Mucosa of gallbladder (tissue), 1 donor: ENCODE results near the gene FOXL2NB. TPM values are rescaled to one million over a fixed set of nuclear protein-coding genes. Genes with fewer than 3 reads are reported as not detected.
"Not testable (repeated sequence)": the region's sequence is repeated elsewhere in the genome, so short reads cannot be mapped to it uniquely, and the experiment has no call there.

Experiments
- DNase-seq: peaks from one replicate; pipeline ENCODE4 v3.0.0-alpha.2; 2020; ENCODE audit warnings: low spot score
- total RNA-seq: library from RNA; stranded (reverse); gene quantifications from one replicate; pipeline ENCODE4 v1.2.1, GENCODE V29; 2021
- donor health status: DM: no; HTN: no; CAD: no.

The FOXL2NB gene
- total RNA-seq = 0.09 TPM

GRCh38 chr3:138946663-138947494 lies at the start of gene FOXL2NB, which contains the start of gene FOXL2:
TSS of gene FOXL2NB (plus strand) at chr3:138947217. CDS start at chr3:138947365, 148 bp downstream.
TSS of gene FOXL2 (minus strand) at chr3:138947137. CDS start at chr3:138946722, 415 bp downstream.
- no peak for DNase-seq

DNA sequence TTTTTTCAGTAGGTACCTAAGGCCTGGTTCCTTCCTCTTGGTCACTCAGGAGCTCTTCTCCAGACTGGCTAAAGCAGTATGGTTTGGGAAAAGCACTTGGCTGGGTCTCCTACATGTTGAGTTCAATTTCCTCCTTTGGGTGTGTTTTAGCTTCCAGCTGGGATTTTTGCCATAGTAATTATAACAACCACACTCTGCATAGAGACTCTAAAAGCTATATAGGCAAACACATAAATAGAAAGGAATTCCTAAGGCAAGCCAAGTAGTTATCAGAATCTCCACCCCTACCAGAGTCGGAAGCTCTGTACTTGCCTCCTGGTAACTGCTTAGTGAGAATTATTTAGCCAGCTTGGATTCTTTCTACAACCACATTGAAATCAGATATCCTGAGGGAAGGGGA lies 48.7 kb upstream of the FOXL2NB start:
- no peak for DNase-seq

DNA sequence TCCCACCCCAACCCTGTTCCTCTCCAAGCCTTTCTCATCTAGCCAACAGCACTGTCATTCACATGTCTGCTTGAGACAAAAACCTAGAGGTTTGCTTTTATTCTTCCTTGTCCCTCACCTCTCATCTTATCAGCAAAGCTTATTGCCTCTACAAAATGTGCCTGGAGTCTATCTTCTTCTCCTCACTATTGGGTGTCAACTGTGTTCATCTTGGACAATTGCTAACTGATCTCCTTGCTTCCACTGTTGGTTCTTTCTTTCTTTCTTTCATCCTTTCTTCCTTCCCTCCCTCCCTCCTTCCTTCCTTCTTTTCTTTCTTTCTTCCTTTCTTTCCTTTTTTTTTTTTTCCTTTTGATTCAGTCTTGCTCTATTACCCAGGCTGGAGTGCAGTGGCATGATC lies 48.3 kb upstream of the FOXL2NB start:
- no peak for DNase-seq

GRCh38 chr3:138899351-138899991 lies 47.5 kb upstream of the FOXL2NB start:
- DNase-seq = no peak

DNA sequence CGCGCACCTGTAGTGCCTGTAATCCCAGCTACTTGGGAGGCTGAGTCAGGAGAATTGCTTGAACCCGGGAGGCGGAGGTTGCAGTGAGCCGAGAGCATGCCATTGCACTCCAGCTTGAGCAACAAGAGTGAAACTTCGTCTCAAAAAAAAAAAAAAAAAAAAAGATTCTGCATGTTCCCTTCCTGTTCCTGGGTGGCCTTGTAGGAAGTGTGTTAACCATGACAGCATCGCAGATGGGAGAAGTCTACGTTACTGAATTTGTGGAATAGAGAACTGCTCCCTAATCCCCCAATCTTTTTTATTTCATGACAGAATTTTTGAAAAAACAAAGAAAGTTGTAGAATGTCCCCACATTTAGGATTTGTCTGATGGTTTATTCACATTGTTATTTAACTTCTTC lies 45.5 kb upstream of the FOXL2NB start:
- no peak for DNase-seq

DNA sequence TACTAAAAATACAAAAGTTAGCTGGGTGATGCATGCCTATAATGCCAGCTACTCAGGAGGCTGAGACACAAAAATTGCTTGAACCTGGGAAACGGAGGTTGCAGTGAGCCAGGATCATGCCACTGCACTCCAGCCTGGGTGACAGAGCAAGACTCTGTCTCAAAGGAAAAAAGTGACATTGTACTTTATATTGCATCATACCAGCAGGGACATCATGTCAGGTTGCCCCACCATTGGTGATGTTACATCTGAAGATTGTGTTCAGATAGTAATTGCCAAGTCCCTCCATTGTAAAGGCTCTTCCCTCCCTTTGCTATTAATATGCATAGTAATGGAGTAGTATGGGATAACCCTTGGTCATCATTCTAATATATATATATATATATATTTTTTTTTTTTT lies 44.8 kb upstream of the FOXL2NB start:
- no peak for DNase-seq

DNA sequence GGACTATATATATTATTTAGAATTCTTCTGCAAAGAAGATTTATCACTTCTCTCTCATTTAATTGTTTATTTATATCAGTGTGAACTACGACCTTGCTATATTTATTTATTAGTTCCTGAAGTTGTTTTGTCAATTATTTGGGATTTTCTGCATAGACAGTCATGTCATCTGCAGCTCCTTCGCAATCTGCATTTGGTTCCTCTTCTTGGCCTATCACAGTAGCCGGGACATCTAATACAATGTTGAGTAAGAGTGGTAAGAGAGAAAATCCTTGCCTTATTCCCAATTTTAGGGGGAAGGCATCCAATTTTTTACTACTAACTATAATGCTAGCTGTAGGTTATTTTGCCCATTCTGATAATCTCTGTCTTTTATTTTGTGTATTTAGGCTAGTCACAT lies 39.5 kb upstream of the FOXL2NB start:
- no peak for DNase-seq

DNA sequence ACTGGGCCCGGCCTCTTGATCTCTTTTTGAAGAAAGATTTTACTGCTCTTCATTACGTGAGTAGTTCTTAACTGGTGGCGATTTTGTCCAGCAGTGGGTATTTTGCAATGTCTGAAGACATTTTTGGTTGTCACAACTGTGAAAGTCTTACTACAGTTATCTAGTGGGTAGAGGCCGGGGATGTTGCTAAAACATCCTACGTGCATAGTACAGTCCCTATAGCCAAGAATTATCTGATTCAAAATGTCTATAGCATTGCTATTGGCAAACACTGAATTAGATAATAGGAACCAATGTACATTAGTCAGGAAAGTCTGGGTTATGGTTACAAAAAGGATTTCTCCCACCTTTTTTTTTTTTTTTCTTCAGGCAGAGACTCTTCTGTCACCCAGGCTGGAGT lies 38.2 kb upstream of the FOXL2NB start:
- DNase-seq = no peak

- DNase-seq = no peak
Measured at GRCh38 chr3:138909904-138910303, 37.1 kb upstream of the FOXL2NB start.

DNA sequence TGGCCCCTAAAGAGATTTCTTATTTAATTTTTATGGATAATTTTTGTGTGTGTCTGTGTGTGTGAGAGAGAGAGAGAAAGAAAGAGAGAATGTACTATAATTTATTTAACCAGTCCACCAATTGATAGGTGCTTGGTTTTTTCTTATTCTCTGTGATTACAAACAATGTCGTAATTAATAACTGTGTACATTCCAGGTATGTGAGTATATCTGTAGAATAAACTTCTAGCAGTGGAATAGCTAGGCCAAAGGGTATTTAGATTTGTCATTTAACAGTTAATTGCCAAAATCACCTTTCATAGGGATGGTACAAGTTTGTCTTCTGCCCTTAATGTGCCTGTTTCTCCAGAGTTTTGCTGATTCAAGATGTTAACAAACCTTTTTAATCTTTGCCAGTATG lies 35.4 kb upstream of the FOXL2NB start:
- no peak for DNase-seq

DNA sequence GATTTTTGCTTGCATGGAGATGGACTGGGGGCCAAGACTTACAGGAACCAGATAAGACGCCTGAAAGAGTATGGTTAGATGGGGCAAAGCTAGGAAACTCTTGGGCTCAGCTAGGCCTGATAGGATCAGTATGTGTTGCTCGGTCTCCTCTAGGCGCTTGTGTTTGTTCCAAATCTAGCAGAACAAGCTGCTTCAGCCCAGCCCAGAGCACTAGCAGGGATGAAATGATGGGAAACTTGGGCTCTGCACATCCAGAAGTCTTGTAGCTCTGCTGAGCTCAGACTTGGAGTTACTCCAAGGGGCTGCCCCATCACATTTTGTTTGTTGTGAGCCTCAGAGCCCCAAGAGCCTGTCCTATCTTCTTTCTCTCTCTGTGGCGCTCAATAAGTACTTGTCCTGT lies 34.8 kb upstream of the FOXL2NB start:
- no peak for DNase-seq

- no peak for DNase-seq
Measured at GRCh38 chr3:138913766-138914165, 33.3 kb upstream of the FOXL2NB start.

GRCh38 chr3:138914870-138915502 lies 32.0 kb upstream of the FOXL2NB start:
- DNase-seq = no peak

- peak; percentile 91 for DNase-seq
Measured at GRCh38 chr3:138915503-138916498, 31.2 kb upstream of the FOXL2NB start.

- DNase-seq = peak; percentile 58
Measured at GRCh38 chr3:138916824-138917223, 30.2 kb upstream of the FOXL2NB start.

DNA sequence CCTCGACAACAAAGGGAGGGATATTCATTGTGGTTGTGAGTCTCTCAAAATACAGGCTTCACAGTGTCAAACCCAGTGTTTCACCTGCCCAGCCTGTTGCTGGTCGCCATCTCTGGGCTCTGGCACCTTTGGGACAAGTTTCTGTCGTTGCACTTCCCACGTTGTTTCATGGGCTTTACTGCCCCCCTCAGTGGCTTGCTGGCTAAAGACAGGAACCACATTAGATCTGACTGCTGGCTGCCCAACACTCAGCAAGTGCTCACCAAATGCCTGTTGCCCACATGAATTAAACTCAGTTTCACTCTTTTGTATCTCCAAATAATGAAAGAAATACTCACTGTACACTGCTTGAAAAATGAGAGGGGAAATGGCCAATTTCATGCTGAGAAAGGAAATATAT lies 27.7 kb upstream of the FOXL2NB start:
- DNase-seq = no peak

GRCh38 chr3:138921316-138922292 lies 25.4 kb upstream of the FOXL2NB start:
- DNase-seq = no peak

DNA sequence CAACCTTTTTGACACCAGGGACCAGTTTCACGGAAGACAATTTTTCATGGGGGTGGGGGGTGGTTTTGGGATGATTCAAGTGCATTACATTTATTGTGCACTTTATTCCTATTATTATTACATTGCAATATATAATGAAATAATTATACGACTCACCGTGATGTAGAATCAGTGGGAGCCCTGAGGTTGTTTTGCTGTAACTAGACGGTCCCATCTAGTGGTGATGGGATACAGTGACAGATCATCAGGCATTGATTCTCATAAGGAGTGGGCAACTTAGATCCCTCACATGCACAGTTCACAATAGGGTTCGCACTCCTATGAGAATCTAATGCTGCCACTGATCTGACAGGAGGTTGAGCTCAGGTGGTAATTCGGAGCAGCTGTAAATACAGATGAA lies 24.6 kb upstream of the FOXL2NB start:
- DNase-seq = not testable (repeated sequence)

- peak; percentile 85 for DNase-seq
Measured at GRCh38 chr3:138923531-138923994, 23.5 kb upstream of the FOXL2NB start.

DNA sequence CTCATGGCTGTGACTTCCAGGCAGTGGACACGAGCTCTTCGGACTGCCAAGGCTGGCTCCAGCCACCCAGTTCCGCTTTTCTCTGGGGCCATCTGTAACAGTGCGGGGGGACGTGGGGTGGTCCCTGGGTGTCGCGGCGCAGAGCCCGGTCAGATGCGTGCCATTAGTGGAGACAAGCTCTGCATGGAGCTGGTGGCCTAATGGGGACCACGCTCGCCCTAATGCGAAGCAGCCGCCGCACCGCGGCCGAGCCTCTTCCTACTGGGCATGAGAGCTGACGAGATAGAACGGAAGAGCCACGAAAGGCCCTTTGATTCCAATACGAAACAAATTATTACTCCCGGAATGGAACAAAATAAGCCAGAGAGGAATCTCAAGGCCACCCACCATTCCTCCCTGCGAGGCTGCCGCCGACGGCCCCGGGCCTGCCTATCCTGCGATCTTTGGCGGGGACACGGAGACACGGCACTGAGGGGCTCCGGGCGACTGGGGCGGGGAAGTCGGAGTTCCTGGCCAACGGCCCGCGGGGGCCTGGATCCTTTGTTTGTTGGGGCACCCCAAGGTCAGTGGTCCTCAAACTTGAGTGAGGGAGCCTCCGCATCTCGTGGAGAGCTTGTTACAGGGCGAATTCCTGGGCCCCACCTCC lies 18.2 kb upstream of the FOXL2NB start:
- DNase-seq = no peak
